Endodermal cell (in vitro differentiated cells): ENCODE measurements around the gene CAPN5. TPM values are rescaled to one million over a fixed set of nuclear protein-coding genes. Genes with fewer than 3 reads are reported as not detected.

ENCODE experiments used
- DNase-seq: peaks from one replicate; pipeline ENCODE4 v3.0.0-alpha.2; 2017
- H3K27ac ChIP-seq: 2 replicates; pipeline ENCODE4 v1.5.1; 2013; ENCODE audit warnings: mild to moderate bottlenecking, low read depth, low read length, moderate library complexity
- H3K27me3 ChIP-seq: 2 replicates; pipeline ENCODE4 v1.6.1; 2013; ENCODE audit warnings: mild to moderate bottlenecking, low read length, moderate library complexity; ENCODE audit not compliant: insufficient read depth, control insufficient read depth, poor library complexity, severe bottlenecking
- H3K36me3 ChIP-seq: 2 replicates; pipeline ENCODE4 v1.7.0; 2013; ENCODE audit warnings: mild to moderate bottlenecking, low read length, moderate library complexity; ENCODE audit not compliant: control insufficient read depth, insufficient read depth
- H3K4me1 ChIP-seq: one replicate; pipeline ENCODE4 v1.7.0; 2013; ENCODE audit warnings: low read length; ENCODE audit not compliant: control insufficient read depth, insufficient read depth
- H3K4me3 ChIP-seq: 2 replicates; pipeline ENCODE4 v1.5.1; 2013; ENCODE audit warnings: mild to moderate bottlenecking, low read length, moderate library complexity
- H3K9ac ChIP-seq: 2 replicates; pipeline ENCODE4 v1.6.1; 2013; ENCODE audit warnings: mild to moderate bottlenecking, low read length, moderate library complexity; ENCODE audit not compliant: poor library complexity, severe bottlenecking; ENCODE audit errors: extremely low read depth
- H3K9me3 ChIP-seq: 2 replicates; pipeline ENCODE4 v1.6.1; 2013; ENCODE audit warnings: mild to moderate bottlenecking, low read length, moderate library complexity; ENCODE audit not compliant: control insufficient read depth
- H3K27ac Mint-ChIP-seq: 2 replicates; pipeline ENCODE4 v1.8.0; 2020; ENCODE audit warnings: mixed read lengths
- H3K27me3 Mint-ChIP-seq: 2 replicates; pipeline ENCODE4 v1.8.0; 2021; ENCODE audit warnings: mild to moderate bottlenecking, mixed read lengths; ENCODE audit not compliant: insufficient read depth
- H3K36me3 Mint-ChIP-seq: 2 replicates; pipeline ENCODE4 v1.8.0; 2020; ENCODE audit warnings: low read depth, mixed read lengths
- H3K4me1 Mint-ChIP-seq: 2 replicates; pipeline ENCODE4 v1.8.0; 2020; ENCODE audit warnings: mixed read lengths
- H3K4me3 Mint-ChIP-seq: 2 replicates; pipeline ENCODE4 v1.8.0; 2020; ENCODE audit warnings: mild to moderate bottlenecking, moderate library complexity, mixed read lengths
- H3K9me3 Mint-ChIP-seq: 2 replicates; pipeline ENCODE4 v1.8.0; 2020; ENCODE audit warnings: mild to moderate bottlenecking, mixed read lengths
- WGBS, 2 experiments: methylation state at CpG; one replicate each; pipeline versions ENCODE4 v1.1.5 to v1.1.7; 2013; ENCODE audit warnings: missing lambda C conversion rate in 2 of 2, mixed read lengths in 1 of 2; ENCODE audit not compliant: insufficient coverage in 1 of 2, insufficient read length in 1 of 2; 5-methylcytosine and 5-hydroxymethylcytosine counted together
- total RNA-seq, 2 donors: library from RNA; stranded (reverse); fragmentation: NEBNext Ultra II Directional in 1 of 2; extraction: Animal tissue kit (Norgen Biotek cat#: 25700) in 1 of 2; gene quantifications; 2 replicates in 1 of 2; 3 replicates in 1 of 2; pipeline ENCODE4 v1.2.1, GENCODE V29; 2021
- TF ChIP-seq, protein P1 (sequence below): fragments of 200-600 bp; sonication (generic); conservative IDR thresholded peaks from 2 replicates; pipeline ENCODE4 v1.5.0; 2021; ENCODE audit warnings: antibody characterized with exemption, mild to moderate bottlenecking

The CAPN5 gene
- total RNA-seq, 2 donors from 2014 or later, result 17.5 to 21.5 TPM

DNA sequence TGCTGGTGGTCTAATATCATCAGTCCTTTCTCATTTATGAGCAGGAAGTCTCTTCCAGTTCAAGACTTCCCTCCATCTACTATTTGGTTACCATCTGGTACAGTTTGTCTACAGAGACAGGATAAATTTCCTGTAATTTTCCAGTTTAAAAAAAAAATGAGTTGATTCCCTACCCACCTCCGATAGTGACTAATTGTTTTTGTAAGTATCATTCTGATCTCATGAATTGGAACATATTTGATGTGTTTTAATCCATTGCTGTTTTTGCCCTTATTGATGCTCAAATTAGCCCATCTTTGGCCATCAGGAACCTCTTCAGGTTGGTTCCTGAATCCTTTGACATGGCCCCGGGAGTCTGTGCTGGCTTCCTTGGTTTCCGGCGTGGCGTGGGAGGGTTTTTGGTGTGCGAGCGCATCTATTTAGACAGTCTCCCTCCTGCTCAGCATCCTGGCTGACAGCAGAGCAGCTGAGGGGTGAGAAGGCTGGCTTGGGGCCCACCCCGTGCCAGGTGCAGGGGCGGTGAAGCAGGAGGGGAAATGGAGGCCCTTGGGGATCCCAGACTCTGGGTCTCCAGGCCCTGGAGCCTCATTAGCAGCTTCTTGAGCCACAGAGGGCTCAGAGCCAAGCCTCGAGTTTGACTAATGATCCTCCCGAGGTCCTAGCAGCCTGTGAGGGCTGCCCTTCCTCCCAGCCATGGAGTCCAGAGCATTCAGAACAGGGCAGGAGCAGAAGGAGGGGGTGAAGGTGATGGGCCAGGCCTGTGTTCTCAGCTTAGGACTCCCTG lies 42.7 kb downstream of the CAPN5 start:
- peaks cover 3% of the 10 kb centered on the region for H3K36me3 ChIP-seq
- no peaks in the 10 kb centered on the region for H3K4me1 ChIP-seq
- TF ChIP-seq, protein P1, sequence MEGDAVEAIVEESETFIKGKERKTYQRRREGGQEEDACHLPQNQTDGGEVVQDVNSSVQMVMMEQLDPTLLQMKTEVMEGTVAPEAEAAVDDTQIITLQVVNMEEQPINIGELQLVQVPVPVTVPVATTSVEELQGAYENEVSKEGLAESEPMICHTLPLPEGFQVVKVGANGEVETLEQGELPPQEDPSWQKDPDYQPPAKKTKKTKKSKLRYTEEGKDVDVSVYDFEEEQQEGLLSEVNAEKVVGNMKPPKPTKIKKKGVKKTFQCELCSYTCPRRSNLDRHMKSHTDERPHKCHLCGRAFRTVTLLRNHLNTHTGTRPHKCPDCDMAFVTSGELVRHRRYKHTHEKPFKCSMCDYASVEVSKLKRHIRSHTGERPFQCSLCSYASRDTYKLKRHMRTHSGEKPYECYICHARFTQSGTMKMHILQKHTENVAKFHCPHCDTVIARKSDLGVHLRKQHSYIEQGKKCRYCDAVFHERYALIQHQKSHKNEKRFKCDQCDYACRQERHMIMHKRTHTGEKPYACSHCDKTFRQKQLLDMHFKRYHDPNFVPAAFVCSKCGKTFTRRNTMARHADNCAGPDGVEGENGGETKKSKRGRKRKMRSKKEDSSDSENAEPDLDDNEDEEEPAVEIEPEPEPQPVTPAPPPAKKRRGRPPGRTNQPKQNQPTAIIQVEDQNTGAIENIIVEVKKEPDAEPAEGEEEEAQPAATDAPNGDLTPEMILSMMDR, result no peak
- H3K9me3 ChIP-seq, result no peaks in the 10 kb centered on the region
- H3K36me3 Mint-ChIP-seq, result no peaks in the 10 kb centered on the region
- H3K9ac ChIP-seq, result no peak overlapping the region
- no peak overlapping the region for H3K27ac ChIP-seq
- H3K27ac Mint-ChIP-seq, result no peak overlapping the region
- H3K27me3 ChIP-seq, result no peaks in the 10 kb centered on the region
- DNase-seq, result no peak
- no peak overlapping the region for H3K4me3 ChIP-seq
- H3K27me3 Mint-ChIP-seq, result no peaks in the 10 kb centered on the region
- H3K4me1 Mint-ChIP-seq, result peaks cover 4% of the 10 kb centered on the region
- H3K4me3 Mint-ChIP-seq, result no peak overlapping the region
- no peaks in the 10 kb centered on the region for H3K9me3 Mint-ChIP-seq
- WGBS, 2 experiments, result 58 to 94% methylated on average over 2 to 11 of the region's 11 CpGs

DNA sequence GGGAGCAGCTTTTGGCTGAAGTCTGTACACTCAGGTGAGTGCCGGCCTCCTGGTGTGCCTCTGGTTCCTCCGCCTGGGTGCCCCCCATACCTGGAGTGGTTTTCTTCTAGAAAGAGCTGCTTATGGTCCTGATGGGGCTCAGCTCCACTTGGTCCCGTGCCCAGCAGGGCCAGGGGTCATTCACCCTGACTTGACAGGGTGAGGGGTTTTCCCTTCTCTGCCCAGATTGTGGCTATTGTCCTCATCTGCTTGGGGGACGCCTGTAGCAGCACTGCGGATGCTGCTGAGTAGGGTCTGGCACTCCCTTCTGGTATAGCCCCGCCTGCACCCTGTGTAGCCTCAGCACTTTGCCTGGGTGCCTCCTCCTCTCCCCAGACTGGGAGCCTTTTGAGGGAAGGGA lies 44.1 kb downstream of the CAPN5 start:
- no peaks in the 10 kb centered on the region for H3K9me3 ChIP-seq
- no peaks in the 10 kb centered on the region for H3K27me3 ChIP-seq
- no peak for DNase-seq
- H3K4me1 ChIP-seq, result no peaks in the 10 kb centered on the region
- H3K27ac ChIP-seq, result no peak overlapping the region
- WGBS, 2 experiments, result 94% methylated on average over 6 of the region's 6 CpGs
- H3K9ac ChIP-seq, result no peak overlapping the region
- no peak overlapping the region for H3K27ac Mint-ChIP-seq
- H3K27me3 Mint-ChIP-seq, result no peaks in the 10 kb centered on the region
- H3K4me3 ChIP-seq, result no peak overlapping the region
- no peak overlapping the region for H3K4me3 Mint-ChIP-seq
- no peaks in the 10 kb centered on the region for H3K36me3 Mint-ChIP-seq
- H3K36me3 ChIP-seq, result peaks cover 5% of the 10 kb centered on the region
- H3K4me1 Mint-ChIP-seq, result peaks cover 4% of the 10 kb centered on the region
- TF ChIP-seq, protein P1, result no peak
- H3K9me3 Mint-ChIP-seq, result no peaks in the 10 kb centered on the region

DNA sequence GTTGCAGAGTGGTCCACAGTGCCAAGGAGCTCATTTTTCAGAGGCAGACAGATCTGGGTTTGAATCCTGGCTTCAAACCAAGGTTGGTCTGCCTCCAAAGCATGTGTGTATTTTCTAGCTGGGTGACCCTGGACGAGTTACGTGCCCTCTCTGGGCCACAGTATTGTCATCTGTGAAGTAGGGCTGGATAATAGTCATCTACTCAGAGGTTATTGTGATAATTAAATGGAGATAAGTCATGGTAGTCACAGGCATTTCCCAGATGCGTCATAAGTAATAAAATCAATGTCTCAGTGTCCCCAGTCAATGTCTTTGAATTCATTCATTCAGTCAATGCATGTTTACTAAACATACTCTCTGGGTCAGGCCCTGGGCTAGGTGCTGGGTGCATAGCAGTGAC lies 44.5 kb downstream of the CAPN5 start:
- no peak overlapping the region for H3K4me3 ChIP-seq
- Mint-ChIP-seq H3K4me3 (no peak overlapping the region), H3K27ac (no peak overlapping the region), H3K36me3 (no peaks in the 10 kb centered on the region), H3K27me3 (no peaks in the 10 kb centered on the region), H3K4me1 (peaks cover 4% of the 10 kb centered on the region), H3K9me3 (no peaks in the 10 kb centered on the region)
- H3K9me3 ChIP-seq, result no peaks in the 10 kb centered on the region
- TF ChIP-seq, protein P1, result no peak
- 90 to 91% methylated on average over 3 of the region's 3 CpGs for WGBS, 2 experiments
- no peak overlapping the region for H3K9ac ChIP-seq
- DNase-seq, result no peak
- no peaks in the 10 kb centered on the region for H3K27me3 ChIP-seq
- no peaks in the 10 kb centered on the region for H3K4me1 ChIP-seq
- H3K36me3 ChIP-seq, result peaks cover 5% of the 10 kb centered on the region
- H3K27ac ChIP-seq, result no peak overlapping the region
